ENCODE measurements around the gene NME7. TPM values are rescaled to one million over a fixed set of nuclear protein-coding genes. Genes with fewer than 3 reads are reported as not detected.

The NME7 gene
- total and polyA plus RNA-seq, 4 donors: 7.8 to 26.5 (median 9.4) TPM

DNA sequence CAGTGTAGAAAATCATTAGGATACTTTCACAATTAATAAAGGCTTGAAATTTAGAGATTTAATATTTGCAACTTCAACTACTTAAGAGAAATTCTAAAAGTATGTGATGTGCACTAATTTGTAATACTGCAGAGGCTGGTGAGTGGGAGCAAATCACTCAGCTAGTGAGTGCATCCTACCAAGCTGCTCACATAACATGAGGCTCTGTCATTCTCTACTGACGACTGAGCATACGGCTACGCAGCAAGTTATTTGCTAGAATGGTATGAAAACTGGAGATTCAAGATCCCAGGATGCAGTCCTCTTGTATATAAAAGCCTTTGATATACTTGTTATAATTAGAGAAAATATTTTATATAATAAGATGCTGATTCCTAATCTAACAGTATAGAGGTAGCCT lies 171.0 kb downstream of the NME7 start:
- 98% methylated on average over 3 of the region's 3 CpGs for WGBS
- H3K36me3 ChIP-seq (ENCODE audit: control insufficient read depth in 4 of 4, insufficient read depth in 3 of 4, low read depth in 1 of 4, low read length in 3 of 4): no peaks in the 10 kb centered on the region

GRCh38 chr1:169196161-169196560 lies 171.4 kb downstream of the NME7 start:
- TF ChIP-seq ATF3 (IDR thresholded peaks at IDR 0.05): no peak
- TF ChIP-seq MAX (IDR thresholded peaks at IDR 0.05): no peak
- TF ChIP-seq HNF4G (IDR thresholded peaks at IDR 0.05): no peak
- no peak for TF ChIP-seq SP1 (IDR thresholded peaks at IDR 0.05)
- no peak for TF ChIP-seq GABPA (IDR thresholded peaks at IDR 0.05 in 1 of 2, conservative IDR thresholded peaks at IDR 0.05 in 1 of 2)
- TF ChIP-seq EGR1 (IDR thresholded peaks at IDR 0.05; ENCODE audit: low read depth in 2 of 2): no peak
- no peak for TF ChIP-seq YY1 (IDR thresholded peaks at IDR 0.05)
- no peak for TF ChIP-seq RAD21 (IDR thresholded peaks at IDR 0.05)
- TF ChIP-seq ZBTB33 (IDR thresholded peaks at IDR 0.05): no peak
- no peak for TF ChIP-seq RXRA (IDR thresholded peaks at IDR 0.05)
- TF ChIP-seq FOXA1 (IDR thresholded peaks at IDR 0.05): no peak
- Histone ChIP-seq H3K9ac (ENCODE audit: low read depth in 1 of 2, low read length in 2 of 2) (no peak overlapping the region), H3K27me3 (ENCODE audit: control insufficient read depth in 4 of 4, insufficient read depth in 4 of 4, low read length in 3 of 4) (no peaks in the 10 kb centered on the region), H3K9me3 (ENCODE audit: control insufficient read depth in 4 of 4, low read length in 3 of 4) (no peaks in the 10 kb centered on the region), H3K36me3 (ENCODE audit: control insufficient read depth in 4 of 4, insufficient read depth in 3 of 4, low read depth in 1 of 4, low read length in 3 of 4) (no peaks in the 10 kb centered on the region), H3K4me1 (ENCODE audit: control insufficient read depth in 4 of 4, insufficient read depth in 4 of 4, low read length in 3 of 4) (peaks cover 0 to 5% (median 1%) of the 10 kb centered on the region in 4 donors), H3K4me3 (ENCODE audit: low read depth in 1 of 3, low read length in 3 of 3) (no peak overlapping the region), H3K27ac (ENCODE audit: low read depth in 1 of 2, low read length in 2 of 2) (no peak overlapping the region)
- WGBS: 96% methylated on average over 3 of the region's 3 CpGs
- no peak for DNase-seq (ENCODE audit: low spot score)

More for the DNA sequence above, 171.0 kb downstream of the NME7 start:
- H3K4me3 ChIP-seq (ENCODE audit: low read depth in 1 of 3, low read length in 3 of 3): no peak overlapping the region
- no peaks in the 10 kb centered on the region for H3K27me3 ChIP-seq (ENCODE audit: control insufficient read depth in 4 of 4, insufficient read depth in 4 of 4, low read length in 3 of 4)
- TF ChIP-seq ZBTB33 (IDR thresholded peaks at IDR 0.05) (no peak), YY1 (IDR thresholded peaks at IDR 0.05) (no peak), RAD21 (IDR thresholded peaks at IDR 0.05) (no peak), GABPA (IDR thresholded peaks at IDR 0.05 in 1 of 2, conservative IDR thresholded peaks at IDR 0.05 in 1 of 2) (no peak), CTCF (IDR thresholded peaks at IDR 0.05; ENCODE audit: low read depth, low read length, missing input control) (no peak), MAX (IDR thresholded peaks at IDR 0.05) (no peak), RXRA (IDR thresholded peaks at IDR 0.05) (no peak)
- H3K27ac ChIP-seq (ENCODE audit: low read depth in 1 of 2, low read length in 2 of 2): no peak overlapping the region
- no peaks in the 10 kb centered on the region for H3K9me3 ChIP-seq (ENCODE audit: control insufficient read depth in 4 of 4, low read length in 3 of 4)
- no peak overlapping the region for H3K9ac ChIP-seq (ENCODE audit: low read depth in 1 of 2, low read length in 2 of 2)
- no peak for DNase-seq (ENCODE audit: low spot score)
- H3K4me1 ChIP-seq (ENCODE audit: control insufficient read depth in 4 of 4, insufficient read depth in 4 of 4, low read length in 3 of 4): peaks cover 0 to 5% (median 1%) of the 10 kb centered on the region in 4 donors

Measured in liver (tissue), 9 donors.